GM12878 (cell line): ENCODE measurements around the gene PHF20. TPM values are rescaled to one million over a fixed set of nuclear protein-coding genes. Genes with fewer than 3 reads are reported as not detected.

Source experiments
- BHLHE40 ChIP-seq, 2 experiments: fragments of 450-650 bp in 1 of 2; IDR thresholded peaks; 2 replicates each; pipeline ENCODE4 v1.6.1; 2011 to 2017; ENCODE audit warnings: low read depth in 2 of 2, borderline replicate concordance in 1 of 2, improper control_type of control experiment in 1 of 2, low read length in 1 of 2, mild to moderate bottlenecking in 1 of 2
- CHD1 ChIP-seq: IDR thresholded peaks from 2 replicates; pipeline ENCODE4 v1.6.1; 2012; ENCODE audit warnings: low read depth, low read length, improper control_type of control experiment
- CREB1 ChIP-seq: IDR thresholded peaks from 2 replicates; pipeline ENCODE4 v1.6.1; 2012; ENCODE audit warnings: low read depth, mild to moderate bottlenecking, inconsistent platforms
- CREM ChIP-seq: IDR thresholded peaks from 2 replicates; pipeline ENCODE4 v1.6.1; 2014; ENCODE audit warnings: antibody characterized with exemption, low read depth
- EGR1 ChIP-seq, 2 experiments: IDR thresholded peaks; 1 replicate in 1 of 2; 2 replicates in 1 of 2; pipeline ENCODE4 v1.6.1; 2011 to 2012; ENCODE audit warnings: low read depth in 2 of 2, low read length in 2 of 2, borderline replicate concordance in 1 of 2, mild to moderate bottlenecking in 1 of 2, moderate library complexity in 1 of 2
- EZH2 ChIP-seq: IDR thresholded peaks from 2 replicates; pipeline ENCODE4 v1.6.1; 2012; ENCODE audit warnings: low read depth, mild to moderate bottlenecking, control low read depth, inconsistent platforms, low read length, borderline replicate concordance; ENCODE audit not compliant: control insufficient read depth
- JUNB ChIP-seq: IDR thresholded peaks from 2 replicates; pipeline ENCODE4 v1.6.1; 2016; ENCODE audit warnings: antibody characterized with exemption, mild to moderate bottlenecking
- LARP7 ChIP-seq: fragments of 450-650 bp; IDR thresholded peaks from 2 replicates; pipeline ENCODE4 v1.6.1; 2017; ENCODE audit warnings: mild to moderate bottlenecking
- MTA3 ChIP-seq: IDR thresholded peaks from 2 replicates; pipeline ENCODE4 v1.6.1; 2012; ENCODE audit warnings: low read length, inconsistent platforms, borderline replicate concordance
- PML ChIP-seq: IDR thresholded peaks from 2 replicates; pipeline ENCODE4 v1.6.1; 2012; ENCODE audit warnings: low read length, inconsistent platforms
- RAD51 ChIP-seq: fragments of 450-650 bp; IDR thresholded peaks from 2 replicates; pipeline ENCODE4 v1.6.1; 2016; ENCODE audit warnings: moderate library complexity, mild to moderate bottlenecking, inconsistent platforms
- RB1 ChIP-seq: fragments of 450-650 bp; formaldehyde crosslinking; IDR thresholded peaks from 2 replicates; pipeline ENCODE4 v1.6.1; 2017; ENCODE audit warnings: mild to moderate bottlenecking, borderline replicate concordance
- RUNX3 ChIP-seq: IDR thresholded peaks from 2 replicates; pipeline ENCODE4 v1.6.1; 2012; ENCODE audit warnings: low read length, inconsistent platforms
- SMARCA5 ChIP-seq: fragments of 450-650 bp; IDR thresholded peaks from 2 replicates; pipeline ENCODE4 v1.6.1; 2017; ENCODE audit warnings: mild to moderate bottlenecking
- SMC3 ChIP-seq: IDR thresholded peaks from 2 replicates; pipeline ENCODE4 v1.6.1; 2011; ENCODE audit warnings: low read length, improper control_type of control experiment, borderline replicate concordance
- SREBF1 ChIP-seq: IDR thresholded peaks from 2 replicates; pipeline ENCODE4 v1.6.1; 2012; ENCODE audit warnings: mild to moderate bottlenecking, low read length
- SREBF2 ChIP-seq: IDR thresholded peaks from 2 replicates; pipeline ENCODE4 v1.6.1; 2012; ENCODE audit warnings: mild to moderate bottlenecking, low read length
- SRF ChIP-seq, 2 experiments: IDR thresholded peaks; 2 replicates each; pipeline ENCODE4 v1.6.1; 2011; ENCODE audit warnings: low read depth in 2 of 2, low read length in 2 of 2, mild to moderate bottlenecking in 1 of 2, moderate library complexity in 1 of 2
- SUPT20H ChIP-seq: IDR thresholded peaks from 2 replicates; pipeline ENCODE4 v1.6.1; 2011; ENCODE audit warnings: low read depth, mild to moderate bottlenecking, low read length, moderate library complexity, borderline replicate concordance; ENCODE audit not compliant: control insufficient read depth
- TCF12 ChIP-seq: IDR thresholded peaks from 2 replicates; pipeline ENCODE4 v1.6.1; 2011; ENCODE audit warnings: low read depth, mild to moderate bottlenecking, low read length
- WRNIP1 ChIP-seq: IDR thresholded peaks from 2 replicates; pipeline ENCODE4 v1.6.1; 2011; ENCODE audit warnings: low read depth, low read length, improper control_type of control experiment, borderline replicate concordance
- YY1 ChIP-seq: IDR thresholded peaks from 2 replicates; pipeline ENCODE4 v1.6.1; 2011; ENCODE audit warnings: low read depth, mild to moderate bottlenecking, low read length
- ZNF274 ChIP-seq: IDR thresholded peaks from one replicate; pipeline ENCODE4 v1.8.0; 2011; ENCODE audit not compliant: insufficient read length, insufficient read depth
- polyA plus RNA-seq, 11 experiments: library from polyadenylated mRNA; depleted of rRNA in 4 of 11; unstranded in 6 of 11; stranded (reverse) in 5 of 11; fragments of >200 nt; fragmentation: Nextera tagmentation in 4 of 11; fragmentation: Illumina TruSeq in 1 of 11; extraction: Ambion mirVana in 4 of 11; extraction: Trizol in 1 of 11; gene quantifications; 1 replicate in 1 of 11; 2 replicates in 10 of 11; pipeline versions ENCODE4 v1.2.1 to v1.2.3, GENCODE V29; 2011 to 2016; ENCODE audit warnings: inconsistent platforms in 2 of 11, missing spikeins in 2 of 11, low read depth in 1 of 11
- total RNA-seq, 4 experiments: library from RNA; depleted of rRNA in 3 of 4; stranded (reverse); fragments of >200 nt in 3 of 4; fragmentation: Illumina TruSeq in 1 of 4; extraction: Trizol in 1 of 4; gene quantifications; 2 replicates each; pipeline versions ENCODE4 v1.2.1 to v1.2.3, GENCODE V29; 2013 to 2021
- TF ChIP-seq, protein P1 (sequence below): IDR thresholded peaks from 2 replicates; pipeline ENCODE4 v1.6.1; 2011; ENCODE audit warnings: mild to moderate bottlenecking, low read depth, low read length, moderate library complexity; ENCODE audit not compliant: insufficient replicate concordance
- TF ChIP-seq, protein P2 (sequence below): fragments of 450-650 bp; IDR thresholded peaks from 2 replicates; pipeline ENCODE4 v1.6.1; 2017; ENCODE audit warnings: borderline replicate concordance
- TF ChIP-seq, protein P3 (sequence below): fragments of 450-650 bp; IDR thresholded peaks from 2 replicates; pipeline ENCODE4 v1.6.1; 2018; ENCODE audit warnings: mild to moderate bottlenecking, low read depth, moderate library complexity; ENCODE audit not compliant: partially characterized antibody
- TF ChIP-seq, protein P4 (sequence below): fragments of 450-650 bp; IDR thresholded peaks from 2 replicates; pipeline ENCODE4 v1.6.1; 2016; ENCODE audit warnings: mild to moderate bottlenecking

The PHF20 gene
- total and polyA plus RNA-seq, 10 of the 15 experiments (the other 5 are each of a cell fraction or from before 2014, with no cell fraction given), result 31.6 to 91.2 (median 46.8) TPM

DNA sequence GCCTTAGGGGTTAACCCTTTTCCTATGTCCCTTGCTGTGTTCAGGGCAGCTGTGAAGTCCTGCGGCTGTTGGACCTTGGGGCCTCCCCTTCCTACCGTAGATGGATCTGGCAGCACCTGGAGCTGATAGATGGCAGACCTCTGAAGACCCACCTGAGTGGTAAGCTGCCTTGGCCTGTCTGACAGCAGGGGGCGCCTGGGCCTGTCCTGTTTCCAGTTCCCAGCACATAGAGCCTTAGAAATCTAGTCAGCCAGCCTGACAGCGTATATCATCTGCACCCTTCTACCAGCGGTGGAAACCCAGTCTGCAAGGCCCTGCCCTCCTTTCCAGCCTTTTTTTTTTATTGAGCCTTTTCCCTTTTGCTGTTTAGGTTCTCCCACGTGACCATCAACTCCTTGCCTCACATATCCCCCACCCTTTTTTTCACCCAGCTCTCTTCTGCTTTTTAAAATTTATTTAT lies 223.2 kb downstream of the PHF20 start (continued):
- TF ChIP-seq BHLHE40 (IDR thresholded peaks at IDR 0.05; ENCODE audit: borderline replicate concordance in 1 of 2, low read depth in 2 of 2, low read length in 1 of 2), result no peak
- no peak for TF ChIP-seq LARP7
- TF ChIP-seq CHD1, result no peak
- TF ChIP-seq, protein P1, sequence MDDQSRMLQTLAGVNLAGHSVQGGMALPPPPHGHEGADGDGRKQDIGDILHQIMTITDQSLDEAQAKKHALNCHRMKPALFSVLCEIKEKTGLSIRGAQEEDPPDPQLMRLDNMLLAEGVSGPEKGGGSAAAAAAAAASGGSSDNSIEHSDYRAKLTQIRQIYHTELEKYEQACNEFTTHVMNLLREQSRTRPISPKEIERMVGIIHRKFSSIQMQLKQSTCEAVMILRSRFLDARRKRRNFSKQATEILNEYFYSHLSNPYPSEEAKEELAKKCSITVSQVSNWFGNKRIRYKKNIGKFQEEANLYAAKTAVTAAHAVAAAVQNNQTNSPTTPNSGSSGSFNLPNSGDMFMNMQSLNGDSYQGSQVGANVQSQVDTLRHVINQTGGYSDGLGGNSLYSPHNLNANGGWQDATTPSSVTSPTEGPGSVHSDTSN, result no peak
- 0 out of 2 replicates have a peak, but pooled peaks have one; percentile 65 for TF ChIP-seq WRNIP1
- no peak for TF ChIP-seq MTA3
- no peak for TF ChIP-seq JUNB
- no peak for TF ChIP-seq EZH2
- no peak for TF ChIP-seq CREM
- TF ChIP-seq, protein P2, sequence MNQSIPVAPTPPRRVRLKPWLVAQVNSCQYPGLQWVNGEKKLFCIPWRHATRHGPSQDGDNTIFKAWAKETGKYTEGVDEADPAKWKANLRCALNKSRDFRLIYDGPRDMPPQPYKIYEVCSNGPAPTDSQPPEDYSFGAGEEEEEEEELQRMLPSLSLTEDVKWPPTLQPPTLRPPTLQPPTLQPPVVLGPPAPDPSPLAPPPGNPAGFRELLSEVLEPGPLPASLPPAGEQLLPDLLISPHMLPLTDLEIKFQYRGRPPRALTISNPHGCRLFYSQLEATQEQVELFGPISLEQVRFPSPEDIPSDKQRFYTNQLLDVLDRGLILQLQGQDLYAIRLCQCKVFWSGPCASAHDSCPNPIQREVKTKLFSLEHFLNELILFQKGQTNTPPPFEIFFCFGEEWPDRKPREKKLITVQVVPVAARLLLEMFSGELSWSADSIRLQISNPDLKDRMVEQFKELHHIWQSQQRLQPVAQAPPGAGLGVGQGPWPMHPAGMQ, result no peak
- no peak for TF ChIP-seq PML
- no peak for TF ChIP-seq SREBF2
- no peak for TF ChIP-seq EGR1 (IDR thresholded peaks at IDR 0.05; ENCODE audit: borderline replicate concordance in 1 of 2, low read depth in 2 of 2, low read length in 2 of 2)
- no peak for TF ChIP-seq ZNF274
- TF ChIP-seq, protein P3, sequence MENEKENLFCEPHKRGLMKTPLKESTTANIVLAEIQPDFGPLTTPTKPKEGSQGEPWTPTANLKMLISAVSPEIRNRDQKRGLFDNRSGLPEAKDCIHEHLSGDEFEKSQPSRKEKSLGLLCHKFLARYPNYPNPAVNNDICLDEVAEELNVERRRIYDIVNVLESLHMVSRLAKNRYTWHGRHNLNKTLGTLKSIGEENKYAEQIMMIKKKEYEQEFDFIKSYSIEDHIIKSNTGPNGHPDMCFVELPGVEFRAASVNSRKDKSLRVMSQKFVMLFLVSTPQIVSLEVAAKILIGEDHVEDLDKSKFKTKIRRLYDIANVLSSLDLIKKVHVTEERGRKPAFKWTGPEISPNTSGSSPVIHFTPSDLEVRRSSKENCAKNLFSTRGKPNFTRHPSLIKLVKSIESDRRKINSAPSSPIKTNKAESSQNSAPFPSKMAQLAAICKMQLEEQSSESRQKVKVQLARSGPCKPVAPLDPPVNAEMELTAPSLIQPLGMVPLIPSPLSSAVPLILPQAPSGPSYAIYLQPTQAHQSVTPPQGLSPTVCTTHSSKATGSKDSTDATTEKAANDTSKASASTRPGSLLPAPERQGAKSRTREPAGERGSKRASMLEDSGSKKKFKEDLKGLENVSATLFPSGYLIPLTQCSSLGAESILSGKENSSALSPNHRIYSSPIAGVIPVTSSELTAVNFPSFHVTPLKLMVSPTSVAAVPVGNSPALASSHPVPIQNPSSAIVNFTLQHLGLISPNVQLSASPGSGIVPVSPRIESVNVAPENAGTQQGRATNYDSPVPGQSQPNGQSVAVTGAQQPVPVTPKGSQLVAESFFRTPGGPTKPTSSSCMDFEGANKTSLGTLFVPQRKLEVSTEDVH, result no peak
- TF ChIP-seq SMARCA5, result peak; percentile 71; the same call in 1 of the 2 replicates
- TF ChIP-seq RUNX3, result no peak
- TF ChIP-seq SMC3, result peak; percentile 100
- TF ChIP-seq RB1, result no peak
- TF ChIP-seq, protein P4, sequence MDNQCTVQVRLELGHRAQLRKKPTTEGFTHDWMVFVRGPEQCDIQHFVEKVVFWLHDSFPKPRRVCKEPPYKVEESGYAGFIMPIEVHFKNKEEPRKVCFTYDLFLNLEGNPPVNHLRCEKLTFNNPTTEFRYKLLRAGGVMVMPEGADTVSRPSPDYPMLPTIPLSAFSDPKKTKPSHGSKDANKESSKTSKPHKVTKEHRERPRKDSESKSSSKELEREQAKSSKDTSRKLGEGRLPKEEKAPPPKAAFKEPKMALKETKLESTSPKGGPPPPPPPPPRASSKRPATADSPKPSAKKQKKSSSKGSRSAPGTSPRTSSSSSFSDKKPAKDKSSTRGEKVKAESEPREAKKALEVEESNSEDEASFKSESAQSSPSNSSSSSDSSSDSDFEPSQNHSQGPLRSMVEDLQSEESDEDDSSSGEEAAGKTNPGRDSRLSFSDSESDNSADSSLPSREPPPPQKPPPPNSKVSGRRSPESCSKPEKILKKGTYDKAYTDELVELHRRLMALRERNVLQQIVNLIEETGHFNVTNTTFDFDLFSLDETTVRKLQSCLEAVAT, result no peak
- no peak for TF ChIP-seq SREBF1
- no peak for TF ChIP-seq SUPT20H
- TF ChIP-seq YY1, result peak; percentile 73
- no peak for TF ChIP-seq CREB1
- TF ChIP-seq RAD51, result peak; percentile 64; the same call in 1 of the 2 replicates
- TF ChIP-seq SRF (IDR thresholded peaks at IDR 0.05; ENCODE audit: low read depth in 2 of 2, low read length in 2 of 2), result no peak
- TF ChIP-seq TCF12, result no peak
